Suprapubic skin (tissue), 4 donors: ENCODE data around the gene ERVK3-1.

Source experiments
- EP300 ChIP-seq: sonication (generic); formaldehyde crosslinking; IDR thresholded peaks from one replicate; pipeline ENCODE4 v1.6.1; 2017; ENCODE audit warnings: antibody characterized with exemption
- POLR2A ChIP-seq, 2 donors: fragments of 450-650 bp; IDR thresholded peaks; one replicate each; pipeline ENCODE4 v1.6.1; 2017; ENCODE audit warnings: antibody characterized with exemption in 2 of 2, mild to moderate bottlenecking in 2 of 2, moderate library complexity in 2 of 2
- POLR2AphosphoS5 ChIP-seq, 3 donors: sonication (generic); formaldehyde crosslinking; IDR thresholded peaks; one replicate each; pipeline ENCODE4 v1.6.1; 2017; ENCODE audit warnings: antibody characterized with exemption in 3 of 3
- TF ChIP-seq, protein P1 (sequence below), 2 donors: fragments of 200-600 bp in 1 of 2; fragments of 450-650 bp in 1 of 2; sonication (generic) in 1 of 2; IDR thresholded peaks; one replicate each; pipeline ENCODE4 v1.5.1; 2016 to 2019; ENCODE audit warnings: antibody characterized with exemption in 2 of 2, mild to moderate bottlenecking in 1 of 2, moderate library complexity in 1 of 2

DNA sequence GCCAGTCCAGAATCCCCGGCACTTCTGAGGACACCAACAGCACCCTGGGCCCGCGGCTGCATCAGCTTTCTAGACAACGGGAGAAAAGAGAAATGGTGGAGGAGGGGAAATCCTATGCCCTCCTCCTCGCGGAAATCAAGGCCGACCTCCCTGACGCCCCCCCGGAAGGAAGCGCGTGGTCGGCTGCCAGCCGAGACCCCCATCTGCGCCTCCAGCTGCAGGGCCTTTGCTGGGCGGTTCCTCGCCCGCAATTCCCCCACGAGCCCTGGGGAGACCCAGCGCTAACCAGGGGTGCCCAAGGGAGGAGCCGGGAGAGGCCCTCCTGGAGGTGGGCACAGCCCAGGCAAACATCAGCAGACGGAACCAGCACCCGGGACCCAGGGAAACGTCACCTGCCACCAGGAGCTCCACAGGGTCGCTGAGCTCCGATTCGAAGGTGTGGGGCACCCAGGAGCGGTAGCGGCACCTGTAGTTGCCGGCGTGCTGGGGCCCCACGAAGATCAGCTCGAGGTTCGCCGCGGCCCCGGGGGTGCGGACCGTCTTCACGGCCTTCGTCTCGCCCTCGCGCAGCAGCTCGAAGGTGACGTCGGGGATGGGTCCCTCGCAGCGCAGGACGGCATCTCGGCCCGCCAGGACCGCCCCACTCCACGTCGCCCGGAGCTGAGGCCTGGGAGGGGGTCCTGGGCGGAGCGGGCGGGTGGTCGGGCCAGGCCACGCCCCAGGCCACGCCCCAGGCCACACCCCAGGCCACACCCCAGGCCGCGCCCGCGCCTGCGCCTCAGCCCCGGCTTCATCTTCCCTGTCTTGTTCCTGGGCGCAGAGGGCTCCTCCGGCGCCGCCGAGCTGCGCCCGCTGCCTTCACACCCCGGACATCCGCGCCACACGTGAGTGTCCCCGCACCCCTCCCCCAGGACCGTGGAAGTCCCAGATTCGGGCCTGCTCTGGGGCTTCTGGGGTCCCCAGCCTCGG lies 42.1 kb downstream of the ERVK3-1 start:
- TF ChIP-seq POLR2AphosphoS5 (IDR thresholded peaks at IDR 0.05), result no peak
- TF ChIP-seq, protein P1, sequence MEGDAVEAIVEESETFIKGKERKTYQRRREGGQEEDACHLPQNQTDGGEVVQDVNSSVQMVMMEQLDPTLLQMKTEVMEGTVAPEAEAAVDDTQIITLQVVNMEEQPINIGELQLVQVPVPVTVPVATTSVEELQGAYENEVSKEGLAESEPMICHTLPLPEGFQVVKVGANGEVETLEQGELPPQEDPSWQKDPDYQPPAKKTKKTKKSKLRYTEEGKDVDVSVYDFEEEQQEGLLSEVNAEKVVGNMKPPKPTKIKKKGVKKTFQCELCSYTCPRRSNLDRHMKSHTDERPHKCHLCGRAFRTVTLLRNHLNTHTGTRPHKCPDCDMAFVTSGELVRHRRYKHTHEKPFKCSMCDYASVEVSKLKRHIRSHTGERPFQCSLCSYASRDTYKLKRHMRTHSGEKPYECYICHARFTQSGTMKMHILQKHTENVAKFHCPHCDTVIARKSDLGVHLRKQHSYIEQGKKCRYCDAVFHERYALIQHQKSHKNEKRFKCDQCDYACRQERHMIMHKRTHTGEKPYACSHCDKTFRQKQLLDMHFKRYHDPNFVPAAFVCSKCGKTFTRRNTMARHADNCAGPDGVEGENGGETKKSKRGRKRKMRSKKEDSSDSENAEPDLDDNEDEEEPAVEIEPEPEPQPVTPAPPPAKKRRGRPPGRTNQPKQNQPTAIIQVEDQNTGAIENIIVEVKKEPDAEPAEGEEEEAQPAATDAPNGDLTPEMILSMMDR (IDR thresholded peaks at IDR 0.05), result no peak
- no peak for TF ChIP-seq EP300
- no peak for TF ChIP-seq POLR2A (IDR thresholded peaks at IDR 0.05)
